OCI-LY3 (cell line): ENCODE data around the gene DTNBP1.

Experiments used
- H2AFZ ChIP-seq: fragments of 200-600, 300-600 bp; shearing (Covaris generic); 2 replicates; pipeline ENCODE4 v1.6.0; 2014; ENCODE audit warnings: antibody characterized with exemption, low read depth, low read length
- H3K27ac ChIP-seq: fragments of 200-600, 300-600 bp; sonication (generic); 2 replicates; pipeline ENCODE4 v1.5.1; 2014; ENCODE audit warnings: mild to moderate bottlenecking, low read length, moderate library complexity, mixed read lengths
- H3K27me3 ChIP-seq: fragments of 200-600, 300-600 bp; sonication (generic); 2 replicates; pipeline ENCODE4 v1.6.1; 2014; ENCODE audit warnings: low read depth, low read length, mixed read lengths
- H3K36me3 ChIP-seq: fragments of 200-600, 300-600 bp; sonication (generic); replicated peaks from 2 replicates; pipeline ENCODE3; 2014; ENCODE audit warnings: low read depth, low read length, mixed read lengths
- H3K4me1 ChIP-seq: fragments of 300-600, 200-600 bp; sonication (generic); 2 replicates; pipeline ENCODE4 v1.6.1; 2014; ENCODE audit warnings: low read length, mixed read lengths
- H3K4me2 ChIP-seq: fragments of 200-600, 300-600 bp; sonication (generic); 2 replicates; pipeline ENCODE4 v1.6.1; 2014; ENCODE audit warnings: low read length, mixed read lengths
- H3K4me3 ChIP-seq: fragments of 300-600, 200-600 bp; sonication (generic); 2 replicates; pipeline ENCODE4 v1.5.1; 2014; ENCODE audit warnings: antibody characterized with exemption, mild to moderate bottlenecking, low read length, moderate library complexity
- H3K79me2 ChIP-seq: fragments of 300-600, 200-600 bp; shearing (Covaris generic); 2 replicates; pipeline ENCODE4 v1.6.1; 2014; ENCODE audit warnings: mild to moderate bottlenecking, low read length, mixed read lengths
- H3K9ac ChIP-seq: fragments of 300-600, 200-600 bp; shearing (Covaris generic); 2 replicates; pipeline ENCODE4 v1.6.0; 2014; ENCODE audit warnings: mild to moderate bottlenecking, low read length, moderate library complexity
- H3K9me3 ChIP-seq: fragments of 200-600, 300-600 bp; shearing (Covaris generic); 2 replicates; pipeline ENCODE4 v1.6.1; 2014; ENCODE audit warnings: low read length, mixed read lengths; ENCODE audit not compliant: insufficient read depth
- H4K20me1 ChIP-seq: fragments of 200-600, 300-600 bp; sonication (generic); 2 replicates; pipeline ENCODE4 v1.6.1; 2016; ENCODE audit warnings: low read length, mixed read lengths; ENCODE audit not compliant: insufficient read depth
- CTCF ChIP-seq: fragments of 200-600, 300-600 bp; sonication (generic); IDR thresholded peaks from 2 replicates; pipeline ENCODE4 v1.5.1; 2014; ENCODE audit warnings: antibody characterized with exemption, low read length, low read depth
- EZH2phosphoT487 ChIP-seq: fragments of 200-600 bp; shearing (Covaris generic); IDR thresholded peaks from 2 replicates; pipeline ENCODE4 v1.6.1; 2018; ENCODE audit warnings: antibody characterized with exemption, mixed run types, low read depth

Gene DTNBP1

GRCh38 chr6:15616261-15616660 lies 46.6 kb downstream of the DTNBP1 start:
- TF ChIP-seq CTCF (no peak), EZH2phosphoT487 (no peak)
- no peak overlapping the region for H3K4me2 ChIP-seq
- peaks cover 2% of the 10 kb centered on the region for H3K4me1 ChIP-seq
- H2AFZ ChIP-seq, result no peak overlapping the region
- no peaks in the 10 kb centered on the region for H3K27me3 ChIP-seq
- H3K9me3 ChIP-seq, result no peaks in the 10 kb centered on the region
- no peak overlapping the region for H3K27ac ChIP-seq
- peaks cover 6% of the 10 kb centered on the region for H3K36me3 ChIP-seq
- no peak overlapping the region for H3K4me3 ChIP-seq
- H3K9ac ChIP-seq, result no peak overlapping the region
- no peaks in the 10 kb centered on the region for H4K20me1 ChIP-seq
- H3K79me2 ChIP-seq, result peaks cover 6% of the 10 kb centered on the region; the same call in 1 of the 2 replicates

GRCh38 chr6:15615802-15616201 lies 47.0 kb downstream of the DTNBP1 start:
- Histone ChIP-seq H3K9me3 (no peaks in the 10 kb centered on the region), H3K27ac (no peak overlapping the region), H3K4me1 (no peaks in the 10 kb centered on the region), H3K9ac (no peak overlapping the region), H3K36me3 (peaks cover 6% of the 10 kb centered on the region), H3K4me3 (no peak overlapping the region), H2AFZ (no peak overlapping the region), H4K20me1 (no peaks in the 10 kb centered on the region), H3K79me2 (peaks cover 6% of the 10 kb centered on the region; the same call in 1 of the 2 replicates), H3K27me3 (no peaks in the 10 kb centered on the region), H3K4me2 (no peak overlapping the region)
- TF ChIP-seq EZH2phosphoT487 (no peak), CTCF (no peak)

GRCh38 chr6:15614277-15614676 lies 48.6 kb downstream of the DTNBP1 start:
- Histone ChIP-seq H4K20me1 (no peaks in the 10 kb centered on the region), H3K9me3 (no peaks in the 10 kb centered on the region), H3K4me3 (no peak overlapping the region), H3K27me3 (no peaks in the 10 kb centered on the region), H3K4me1 (no peaks in the 10 kb centered on the region), H3K79me2 (peaks cover 6% of the 10 kb centered on the region; the same call in 1 of the 2 replicates), H2AFZ (no peak overlapping the region), H3K4me2 (no peak overlapping the region), H3K36me3 (peaks cover 6% of the 10 kb centered on the region), H3K27ac (no peak overlapping the region), H3K9ac (no peak overlapping the region)
- TF ChIP-seq EZH2phosphoT487 (no peak), CTCF (no peak)

GRCh38 chr6:15608396-15608795 lies 54.4 kb downstream of the DTNBP1 start:
- H3K27ac ChIP-seq, result no peak overlapping the region
- no peak overlapping the region for H3K4me3 ChIP-seq
- H3K4me1 ChIP-seq, result peaks cover 3% of the 10 kb centered on the region; the same call in 1 of the 2 replicates
- H3K79me2 ChIP-seq, result no peaks in the 10 kb centered on the region
- no peaks in the 10 kb centered on the region for H3K36me3 ChIP-seq
- H3K9me3 ChIP-seq, result no peaks in the 10 kb centered on the region
- H3K4me2 ChIP-seq, result no peak overlapping the region
- no peak overlapping the region for H3K9ac ChIP-seq
- TF ChIP-seq EZH2phosphoT487 (no peak), CTCF (no peak)
- H4K20me1 ChIP-seq, result no peaks in the 10 kb centered on the region
- no peak overlapping the region for H2AFZ ChIP-seq
- no peaks in the 10 kb centered on the region for H3K27me3 ChIP-seq
